ENCODE data around the gene POC5. TPM values are rescaled to one million over a fixed set of nuclear protein-coding genes. Genes with fewer than 3 reads are reported as not detected.

POC5 gene
- total RNA-seq, 2 donors from 2014 or later, result 5.8 to 8.8 TPM

GRCh38 chr5:75651575-75652238, 65.5 kb downstream of the POC5 start:
- H3K9me3 ChIP-seq, result no peaks in the 10 kb centered on the region
- no peak overlapping the region for H3K4me3 ChIP-seq
- no peaks in the 10 kb centered on the region for H3K27me3 ChIP-seq
- TF ChIP-seq, protein P1, sequence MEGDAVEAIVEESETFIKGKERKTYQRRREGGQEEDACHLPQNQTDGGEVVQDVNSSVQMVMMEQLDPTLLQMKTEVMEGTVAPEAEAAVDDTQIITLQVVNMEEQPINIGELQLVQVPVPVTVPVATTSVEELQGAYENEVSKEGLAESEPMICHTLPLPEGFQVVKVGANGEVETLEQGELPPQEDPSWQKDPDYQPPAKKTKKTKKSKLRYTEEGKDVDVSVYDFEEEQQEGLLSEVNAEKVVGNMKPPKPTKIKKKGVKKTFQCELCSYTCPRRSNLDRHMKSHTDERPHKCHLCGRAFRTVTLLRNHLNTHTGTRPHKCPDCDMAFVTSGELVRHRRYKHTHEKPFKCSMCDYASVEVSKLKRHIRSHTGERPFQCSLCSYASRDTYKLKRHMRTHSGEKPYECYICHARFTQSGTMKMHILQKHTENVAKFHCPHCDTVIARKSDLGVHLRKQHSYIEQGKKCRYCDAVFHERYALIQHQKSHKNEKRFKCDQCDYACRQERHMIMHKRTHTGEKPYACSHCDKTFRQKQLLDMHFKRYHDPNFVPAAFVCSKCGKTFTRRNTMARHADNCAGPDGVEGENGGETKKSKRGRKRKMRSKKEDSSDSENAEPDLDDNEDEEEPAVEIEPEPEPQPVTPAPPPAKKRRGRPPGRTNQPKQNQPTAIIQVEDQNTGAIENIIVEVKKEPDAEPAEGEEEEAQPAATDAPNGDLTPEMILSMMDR (IDR thresholded peaks at IDR 0.05), result no peak
- H3K27ac ChIP-seq, result peak overlapping the region; percentile 1
- DNase-seq, result no peak
- no peaks in the 10 kb centered on the region for H3K36me3 ChIP-seq
- intact Hi-C loops (cut with DNase I), result no loop called here
- no peak overlapping the region for H3K9ac ChIP-seq (ENCODE audit: low read depth in 2 of 2, low read length in 2 of 2)
- H3K4me1 ChIP-seq, result no peaks in the 10 kb centered on the region

DNA sequence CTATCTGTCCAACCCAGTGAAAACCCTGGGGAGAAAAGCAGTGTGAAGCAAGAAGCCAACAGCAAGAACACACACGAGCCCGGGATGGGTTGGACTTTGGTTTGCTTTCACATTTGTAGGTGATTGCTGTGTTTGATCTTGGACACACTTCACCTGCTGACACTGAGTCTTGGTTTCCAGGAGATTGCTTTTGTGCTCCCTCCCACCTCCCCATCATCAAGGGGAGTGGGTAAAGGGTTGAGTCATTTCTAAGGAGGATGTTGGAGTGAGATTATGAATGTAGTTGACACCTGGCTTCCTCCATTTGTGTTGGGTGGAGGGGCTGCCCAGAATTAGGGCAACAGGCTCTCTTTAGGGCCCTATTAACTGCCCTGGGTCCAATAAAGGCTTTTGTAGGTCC, 68.5 kb downstream of the POC5 start:
- H3K27me3 ChIP-seq, result no peaks in the 10 kb centered on the region
- H3K27ac ChIP-seq, result peak overlapping the region; percentile 31
- intact Hi-C loops (cut with DNase I), result no loop called here
- no peaks in the 10 kb centered on the region for H3K4me1 ChIP-seq
- H3K4me3 ChIP-seq, result no peak overlapping the region
- no peaks in the 10 kb centered on the region for H3K9me3 ChIP-seq
- TF ChIP-seq, protein P1 (IDR thresholded peaks at IDR 0.05), result no peak
- peak; percentile 44 for DNase-seq
- H3K9ac ChIP-seq (ENCODE audit: low read depth in 2 of 2, low read length in 2 of 2), result no peak overlapping the region
- H3K36me3 ChIP-seq, result no peaks in the 10 kb centered on the region

DNA sequence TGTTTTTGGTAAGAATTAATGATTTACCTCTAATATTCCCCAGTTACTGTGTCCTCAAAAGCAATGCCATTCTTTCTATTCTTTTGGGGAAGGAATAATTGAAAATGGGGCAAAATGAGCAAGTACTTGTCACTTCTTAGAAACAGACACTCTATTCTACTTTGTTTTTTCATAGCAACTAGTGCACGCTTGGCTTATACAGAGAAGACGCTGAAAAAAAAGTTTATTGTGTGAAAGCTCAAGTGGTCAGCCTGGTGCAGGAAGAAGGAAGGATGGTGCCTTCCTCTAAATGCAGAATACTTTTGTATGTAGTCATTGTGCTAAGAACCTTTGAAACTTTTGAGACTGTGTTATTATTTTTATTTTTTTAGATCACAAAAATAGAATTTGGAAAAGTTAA, 76.4 kb downstream of the POC5 start:
- Histone ChIP-seq H3K27ac (no peak overlapping the region), H3K27me3 (no peaks in the 10 kb centered on the region), H3K4me3 (no peak overlapping the region), H3K9me3 (no peaks in the 10 kb centered on the region), H3K9ac (ENCODE audit: low read depth in 2 of 2, low read length in 2 of 2) (no peak overlapping the region), H3K4me1 (no peaks in the 10 kb centered on the region), H3K36me3 (no peaks in the 10 kb centered on the region)
- intact Hi-C loops (cut with DNase I), result no loop called here
- TF ChIP-seq, protein P1 (IDR thresholded peaks at IDR 0.05), result no peak
- no peak for DNase-seq

- no peak overlapping the region for H3K9ac ChIP-seq (ENCODE audit: low read depth in 2 of 2, low read length in 2 of 2)
- H3K27me3 ChIP-seq, result no peaks in the 10 kb centered on the region
- no peak overlapping the region for H3K27ac ChIP-seq
- no peaks in the 10 kb centered on the region for H3K9me3 ChIP-seq
- intact Hi-C loops (cut with DNase I), result no loop called here
- DNase-seq, result no peak
- H3K36me3 ChIP-seq, result no peaks in the 10 kb centered on the region
- no peaks in the 10 kb centered on the region for H3K4me1 ChIP-seq
- TF ChIP-seq, protein P1 (IDR thresholded peaks at IDR 0.05), result no peak
- no peak overlapping the region for H3K4me3 ChIP-seq
Observed at GRCh38 chr5:75640395-75640794, 76.8 kb downstream of the POC5 start.

DNA sequence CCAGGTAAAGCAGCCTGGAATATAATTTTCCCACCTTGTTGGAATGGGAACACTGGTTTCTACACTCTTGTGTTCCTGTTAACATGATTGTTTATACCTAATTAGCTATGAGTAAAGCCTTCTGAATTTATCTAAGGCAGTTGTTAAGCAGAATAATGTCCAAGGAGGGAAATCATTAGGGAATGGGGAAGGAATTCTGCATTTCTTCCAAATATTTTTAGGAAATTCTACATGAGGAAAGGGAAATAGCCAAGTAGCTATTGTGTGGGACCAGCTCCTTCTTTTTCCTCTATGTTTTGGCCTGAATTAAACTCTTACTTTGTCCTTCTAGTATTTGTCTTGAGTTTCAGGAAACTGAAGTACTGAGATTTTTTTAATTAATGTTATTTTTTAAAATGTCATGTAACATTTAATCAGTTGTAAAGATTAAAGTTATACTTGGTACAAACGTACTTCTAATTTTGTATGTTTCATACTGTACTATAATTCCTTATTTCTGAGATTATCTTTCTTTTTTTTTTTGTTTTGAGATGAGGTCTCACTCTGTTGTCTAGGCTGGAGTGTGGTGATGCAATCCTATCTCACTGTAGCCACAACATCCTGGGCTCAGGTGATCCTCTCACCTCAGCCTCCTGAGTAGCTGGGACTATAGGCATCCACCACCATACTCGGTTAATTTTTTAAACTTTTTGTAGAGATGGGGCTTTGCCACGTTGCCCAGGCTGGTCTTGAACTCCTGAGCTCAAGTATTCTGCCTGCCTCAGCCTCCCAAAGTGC, 77.5 kb downstream of the POC5 start:
- Histone ChIP-seq H3K27ac (no peak overlapping the region), H3K4me1 (no peaks in the 10 kb centered on the region), H3K9me3 (no peaks in the 10 kb centered on the region), H3K4me3 (no peak overlapping the region), H3K36me3 (no peaks in the 10 kb centered on the region), H3K27me3 (no peaks in the 10 kb centered on the region), H3K9ac (ENCODE audit: low read depth in 2 of 2, low read length in 2 of 2) (no peak overlapping the region)
- intact Hi-C loops (cut with DNase I), result no loop called here
- TF ChIP-seq, protein P1 (IDR thresholded peaks at IDR 0.05), result no peak
- DNase-seq, result no peak

Measured in colonic mucosa (tissue), 4 donors.